ENCODE measurements around the gene NDUFS1. TPM values are rescaled to one million over a fixed set of nuclear protein-coding genes. Genes with fewer than 3 reads are reported as not detected.
"Not testable (repeated sequence)": the region's sequence is repeated elsewhere in the genome, so short reads cannot be mapped to it uniquely, and the experiment has no call there.

NDUFS1 gene
- total and polyA plus RNA-seq, 2 of the 8 experiments (the other 6 are each of a cell fraction or from before 2014, with no cell fraction given): 42.1 to 97.0 TPM

GRCh38 chr2:206181526-206181925 lies 22.3 kb upstream of the NDUFS1 start:
- FAIRE-seq; H2BK12ac ChIP-seq (ENCODE audit: low read depth, low read length); H3K4me3 ChIP-seq (ENCODE audit: extremely low read depth in 1 of 4, insufficient read depth in 2 of 4, low read depth in 3 of 4, low read length in 4 of 4); H3K9ac ChIP-seq (replicated peaks in 1 of 4; ENCODE audit: extremely low read depth in 1 of 4, low read depth in 3 of 4, low read length in 3 of 4); DNase-seq (ENCODE audit: low read depth in 1 of 2, low spot score in 2 of 2); H3K27me3 ChIP-seq (replicated peaks in 1 of 4; ENCODE audit: control insufficient read depth in 3 of 4, extremely low read depth in 1 of 4, insufficient read depth in 3 of 4, low read length in 3 of 4); H2BK5ac ChIP-seq (ENCODE audit: low read depth, low read length); H3K4ac ChIP-seq (replicated peaks; ENCODE audit: insufficient read length, low read depth, low read length); H4K5ac ChIP-seq (ENCODE audit: insufficient read length, low read depth, low read length); H4K8ac ChIP-seq (ENCODE audit: extremely low read depth, insufficient read depth, low read length); H3K23ac ChIP-seq (ENCODE audit: insufficient read length); H4K20me1 ChIP-seq (replicated peaks in 1 of 2; ENCODE audit: control insufficient read depth in 1 of 2, insufficient read depth in 2 of 2, low read length in 2 of 2); H2BK20ac ChIP-seq (ENCODE audit: low read length); H3K36me3 ChIP-seq (ENCODE audit: control insufficient read depth in 2 of 4, insufficient read depth in 4 of 4, low read length in 3 of 4); H2AK5ac ChIP-seq (ENCODE audit: low read depth, low read length); H3K4me2 ChIP-seq (ENCODE audit: insufficient read depth in 1 of 2, low read depth in 2 of 2, low read length in 2 of 2); H4K91ac ChIP-seq (replicated peaks; ENCODE audit: insufficient read length, low read length); H3K79me2 ChIP-seq (ENCODE audit: control insufficient read depth in 1 of 2, insufficient read depth in 2 of 2, low read length in 2 of 2); H3K23me2 ChIP-seq (ENCODE audit: low read depth, low read length); H3K56ac ChIP-seq (replicated peaks; ENCODE audit: insufficient read length, low read depth, low read length); H2BK120ac ChIP-seq (replicated peaks; ENCODE audit: low read depth, low read length); H3K4me1 ChIP-seq (replicated peaks in 1 of 4; ENCODE audit: control insufficient read depth in 3 of 4, insufficient read depth in 4 of 4, low read length in 3 of 4); H3K27ac ChIP-seq (ENCODE audit: low read depth, low read length); H3K18ac ChIP-seq (ENCODE audit: extremely low read depth, low read length); H3K79me1 ChIP-seq (ENCODE audit: low read depth, low read length); H2BK15ac ChIP-seq (ENCODE audit: low read length); H2AFZ ChIP-seq (ENCODE audit: low read length); H3K9me3 ChIP-seq (ENCODE audit: insufficient read depth in 2 of 2, low read depth in 1 of 2, low read length in 1 of 2); H3K14ac ChIP-seq (ENCODE audit: insufficient read length): not testable (repeated sequence)
- ChIA-PET CTCF (ENCODE audit: partially characterized antibody) (interaction anchor here (0.7 kb wide), 1 partner anchor 17 kb away, joined by 5 read pairs; no protein-coding TSS in a partner anchor), POLR2A (ENCODE audit: partially characterized antibody) (interaction anchor here (0.6 kb wide), 1 partner anchor 1348 kb away, joined by 3 read pairs; the partner anchor contains the start of gene CREB1)
- WGBS, 2 experiments (ENCODE audit: extremely low coverage in 1 of 2, insufficient coverage in 1 of 2, insufficient read length in 1 of 2, insufficient replicate concordance in 2 of 2, low coverage in 1 of 2, low lambda C conversion rate in 2 of 2, missing lambda C conversion rate in 1 of 2): 90% methylated on average over 6 of the region's 6 CpGs; no CpG with 5 or more reads in 1 of the 2 experiments

Data from H1 (cell line).